Vagina (tissue), 2 donors: Measurements from ENCODE around the gene ANKRD29.

ENCODE experiments used
- CTCF ChIP-seq, 3 experiments: fragments of 450-650 bp in 2 of 3; fragments of 200-600 bp in 1 of 3; sonication (generic) in 1 of 3; IDR thresholded peaks; one replicate each; pipeline ENCODE4 v1.5.1; 2017 to 2019; ENCODE audit warnings: antibody characterized with exemption in 3 of 3, mild to moderate bottlenecking in 2 of 3, moderate library complexity in 2 of 3
- POLR2AphosphoS5 ChIP-seq, 2 donors: sonication (generic); formaldehyde crosslinking; IDR thresholded peaks; one replicate each; pipeline ENCODE4 v1.9.0; 2017; ENCODE audit warnings: antibody characterized with exemption in 2 of 2, mild to moderate bottlenecking in 2 of 2, low read depth in 1 of 2; ENCODE audit not compliant: insufficient read depth in 1 of 2

- TF ChIP-seq POLR2AphosphoS5 (IDR thresholded peaks at IDR 0.05; ENCODE audit: insufficient read depth in 1 of 2, low read depth in 1 of 2) = no peak
- TF ChIP-seq CTCF (IDR thresholded peaks at IDR 0.05) = no peak
Observed at GRCh38 chr18:23563377-23564043, 99.2 kb downstream of the ANKRD29 start.
